HG03280 (cell line): ENCODE data around the gene AP1S1.
"Not testable (repeated sequence)": the region's sequence is repeated elsewhere in the genome, so short reads cannot be mapped to it uniquely, and the experiment has no call there.

Experiments
- ATAC-seq: cut with Tn5 transposase; IDR thresholded peaks from one replicate; pipeline ENCODE4 v1.9.1; 2021; ENCODE audit warnings: mild to moderate bottlenecking, moderate library complexity; ENCODE audit not compliant: unreplicated experiment

The AP1S1 gene

GRCh38 chr7:101199522-101199921 is 45.2 kb downstream of the AP1S1 start:
- not testable (repeated sequence) for ATAC-seq

GRCh38 chr7:101200504-101200861 is 46.2 kb downstream of the AP1S1 start:
- ATAC-seq: no peak

GRCh38 chr7:101200862-101201599 is 46.8 kb downstream of the AP1S1 start, which contains the start of gene MOGAT3:
TSS of gene MOGAT3 (minus strand) at chr7:101201036. CDS start at chr7:101200854, 182 bp downstream.
- ATAC-seq: no peak

GRCh38 chr7:101201695-101202602 is 47.7 kb downstream of the AP1S1 start:
- ATAC-seq: no peak

- no peak for ATAC-seq
Observed at GRCh38 chr7:101202603-101202918, 48.3 kb downstream of the AP1S1 start.

GRCh38 chr7:101203740-101204738 is 49.8 kb downstream of the AP1S1 start:
- not testable (repeated sequence) for ATAC-seq

- ATAC-seq: no peak
Observed at GRCh38 chr7:101205901-101206664, 51.8 kb downstream of the AP1S1 start.

GRCh38 chr7:101206665-101207042 is 52.4 kb downstream of the AP1S1 start:
- ATAC-seq: no peak

- ATAC-seq: no peak
Observed at GRCh38 chr7:101207459-101207858, 53.2 kb downstream of the AP1S1 start.

GRCh38 chr7:101208794-101209193 is 54.5 kb downstream of the AP1S1 start:
- no peak for ATAC-seq

GRCh38 chr7:101210143-101210542 is 55.9 kb downstream of the AP1S1 start:
- no peak for ATAC-seq
